GM23338 (cell line): ENCODE results near the gene ATF7. TPM values are rescaled to one million over a fixed set of nuclear protein-coding genes. Genes with fewer than 3 reads are reported as not detected.

Source experiments
- ATAC-seq: fragments of 200-7000 bp; cut with Tn5 transposase; 3 replicates; pipeline ENCODE4 v1.9.1; 2020
- DNase-seq: peaks from one replicate; pipeline ENCODE4 v3.0.0-alpha.2; 2015; ENCODE audit warnings: low spot score
- H2AFZ ChIP-seq: fragments of 200-600 bp; sonication (generic); 2 replicates; pipeline ENCODE4 v1.8.0; 2016; ENCODE audit warnings: antibody characterized with exemption, mild to moderate bottlenecking, moderate library complexity
- H3F3A ChIP-seq: fragments of 200-600 bp; sonication (generic); replicated peaks from 2 replicates; pipeline ENCODE4 v1.8.0; 2017; ENCODE audit warnings: antibody characterized with exemption, mixed run types, low read depth
- H3K27ac ChIP-seq: fragments of 200-600 bp; sonication (generic); 2 replicates; pipeline ENCODE4 v1.6.1; 2016; ENCODE audit warnings: low read depth
- H3K27me3 ChIP-seq: fragments of 200-600 bp; sonication (generic); 2 replicates; pipeline ENCODE4 v1.8.0; 2016; ENCODE audit warnings: mild to moderate bottlenecking, mixed run types, moderate library complexity; ENCODE audit not compliant: insufficient read depth
- H3K36me3 ChIP-seq: fragments of 200-600 bp; sonication (generic); 2 replicates; pipeline ENCODE4 v1.8.0; 2016; ENCODE audit warnings: mild to moderate bottlenecking; ENCODE audit not compliant: insufficient read depth
- H3K4me1 ChIP-seq: fragments of 200-600 bp; sonication (generic); 2 replicates; pipeline ENCODE4 v1.8.0; 2016; ENCODE audit warnings: mild to moderate bottlenecking, moderate library complexity; ENCODE audit not compliant: insufficient read depth
- H3K4me2 ChIP-seq: fragments of 200-600 bp; sonication (generic); 2 replicates; pipeline ENCODE4 v1.7.1; 2017; ENCODE audit warnings: mixed run types
- H3K4me3 ChIP-seq: fragments of 200-600 bp; sonication (generic); 2 replicates; pipeline ENCODE4 v1.6.1; 2016; ENCODE audit warnings: mixed run types
- H3K79me2 ChIP-seq: fragments of 200-600 bp; sonication (generic); replicated peaks from 2 replicates; pipeline ENCODE4 v1.8.0; 2017; ENCODE audit warnings: mild to moderate bottlenecking; ENCODE audit not compliant: insufficient read depth
- H3K9me2 ChIP-seq: fragments of 200-600 bp; sonication (generic); 2 replicates; pipeline ENCODE4 v1.8.0; 2017; ENCODE audit not compliant: insufficient read depth
- H4K20me1 ChIP-seq: fragments of 200-600 bp; sonication (generic); replicated peaks from 2 replicates; pipeline ENCODE4 v1.8.0; 2017; ENCODE audit warnings: mild to moderate bottlenecking; ENCODE audit not compliant: insufficient read depth
- H3K27ac Mint-ChIP-seq: 2 replicates; pipeline ENCODE4 v1.8.0; 2020; ENCODE audit warnings: inconsistent platforms, mild to moderate bottlenecking, moderate library complexity, mixed read lengths
- H3K27me3 Mint-ChIP-seq: 3 replicates; pipeline ENCODE4 v1.8.0; 2022; ENCODE audit warnings: low read depth, mild to moderate bottlenecking, moderate library complexity, mixed read lengths, inconsistent platforms; ENCODE audit not compliant: insufficient read depth, poor library complexity
- H3K36me3 Mint-ChIP-seq: 3 replicates; pipeline ENCODE4 v1.8.0; 2021; ENCODE audit warnings: low read depth, mild to moderate bottlenecking, inconsistent platforms, moderate library complexity, mixed read lengths
- H3K4me1 Mint-ChIP-seq: 3 replicates; pipeline ENCODE4 v1.8.0; 2020; ENCODE audit warnings: mild to moderate bottlenecking, inconsistent platforms, mixed read lengths
- H3K4me3 Mint-ChIP-seq: 3 replicates; pipeline ENCODE4 v1.8.0; 2021; ENCODE audit warnings: moderate library complexity, mild to moderate bottlenecking, inconsistent platforms, mixed read lengths
- H3K9me3 Mint-ChIP-seq: 3 replicates; pipeline ENCODE4 v1.8.0; 2020; ENCODE audit warnings: moderate library complexity, mild to moderate bottlenecking, inconsistent platforms, mixed read lengths
- CREB1 ChIP-seq: fragments of 250-450 bp; sonication (Bioruptor Pico); IDR thresholded peaks from 2 replicates; pipeline ENCODE4 v1.5.0; 2020; ENCODE audit warnings: low read depth, mild to moderate bottlenecking, moderate library complexity
- EZH2 ChIP-seq: fragments of 200-600 bp; sonication (generic); IDR thresholded peaks from one replicate; pipeline ENCODE4 v1.8.0; 2017; ENCODE audit warnings: antibody characterized with exemption, mild to moderate bottlenecking, low read depth; ENCODE audit not compliant: unreplicated experiment
- JUNB ChIP-seq: IDR thresholded peaks from one replicate; pipeline ENCODE4 v1.6.1; 2016; ENCODE audit warnings: antibody characterized with exemption; ENCODE audit not compliant: unreplicated experiment
- NANOG ChIP-seq: IDR thresholded peaks from 2 replicates; pipeline ENCODE4 v1.6.1; 2016; ENCODE audit warnings: antibody characterized with exemption, borderline replicate concordance
- POLR2AphosphoS5 ChIP-seq: IDR thresholded peaks from 2 replicates; pipeline ENCODE4 v1.6.1; 2016; ENCODE audit warnings: antibody characterized with exemption, low read depth
- STAT1 ChIP-seq: IDR thresholded peaks from one replicate; pipeline ENCODE4 v1.6.1; 2016; ENCODE audit warnings: antibody characterized with exemption; ENCODE audit not compliant: unreplicated experiment
- ZNF114 ChIP-seq: fragments of 250-450 bp; sonication (Bioruptor Pico); IDR thresholded peaks from 2 replicates; pipeline ENCODE4 v1.5.0; 2020; ENCODE audit warnings: mild to moderate bottlenecking, moderate library complexity
- ZNF331 ChIP-seq: fragments of 250-450 bp; sonication (Bioruptor Pico); IDR thresholded peaks from 2 replicates; pipeline ENCODE4 v1.5.0; 2020; ENCODE audit warnings: low read depth, mild to moderate bottlenecking, moderate library complexity
- polyA plus RNA-seq: library from polyadenylated mRNA; unstranded; fragments of >200 nt; fragmentation: Nextera tagmentation; extraction: Ambion mirVana; gene quantifications from 2 replicates; pipeline ENCODE4 v1.2.1, GENCODE V29; 2016
- total RNA-seq: library from RNA; depleted of rRNA; stranded (reverse); fragments of >200 nt; shearing (Covaris generic); gene quantifications from 2 replicates; pipeline ENCODE4 v1.2.3, GENCODE V29; 2014
- TF ChIP-seq, protein P1 (sequence below): fragments of 250-450 bp; sonication (Bioruptor Pico); IDR thresholded peaks from 2 replicates; pipeline ENCODE4 v1.5.0; 2020; ENCODE audit warnings: mild to moderate bottlenecking, moderate library complexity
- TF ChIP-seq, protein P2 (sequence below), 2 experiments: fragments of 200-600 bp in 1 of 2; sonication (generic) in 1 of 2; conservative IDR thresholded peaks; 2 replicates each; pipeline versions ENCODE4 v1.5.1 to v1.6.1; 2016 to 2017; ENCODE audit warnings: antibody characterized with exemption in 2 of 2, low read depth in 2 of 2, mild to moderate bottlenecking in 2 of 2, moderate library complexity in 1 of 2
- TF ChIP-seq, protein P3 (sequence below): IDR thresholded peaks from one replicate; pipeline ENCODE4 v1.6.1; 2018; ENCODE audit warnings: antibody characterized with exemption; ENCODE audit not compliant: unreplicated experiment

ATF7 gene
- total and polyA plus RNA-seq, 2 experiments from 2014 or later: 13.9 to 16.3 TPM

DNA sequence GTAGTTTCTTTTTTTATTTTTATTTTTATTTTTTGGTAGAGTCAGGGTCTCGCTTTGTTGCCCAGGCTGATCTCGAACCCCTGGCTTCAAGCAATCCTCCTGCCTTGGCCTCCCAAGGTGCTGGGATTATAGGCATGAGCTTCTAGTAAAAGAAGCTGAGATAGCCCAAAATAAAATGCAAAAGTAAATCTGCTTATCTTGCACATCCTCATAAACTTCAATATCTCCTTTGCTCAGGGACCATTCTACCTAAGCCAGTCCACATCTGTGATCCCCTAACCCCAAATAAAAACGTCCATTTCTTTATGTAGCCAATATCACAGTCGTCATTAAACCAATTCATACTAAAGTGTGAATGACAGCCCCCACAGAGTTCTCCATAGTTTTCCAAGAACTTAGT is 36.3 kb downstream of the ATF7 start:
- Histone ChIP-seq H3K36me3 (no peaks in the 10 kb centered on the region), H3K9me2 (no peaks in the 10 kb centered on the region), H3K27me3 (no peaks in the 10 kb centered on the region), H4K20me1 (peaks cover 10% of the 10 kb centered on the region; the same call in 1 of the 2 replicates), H3F3A (no peaks in the 10 kb centered on the region), H2AFZ (no peak overlapping the region), H3K4me2 (no peak overlapping the region), H3K4me1 (peaks cover 7% of the 10 kb centered on the region; the same call in 1 of the 2 replicates), H3K4me3 (no peak overlapping the region), H3K79me2 (peaks cover 6% of the 10 kb centered on the region; the same call in 1 of the 2 replicates), H3K27ac (no peak overlapping the region)
- TF ChIP-seq NANOG (no peak), STAT1 (no peak), CREB1 (CRISPR knock-in tag) (no peak), ZNF331 (no peak), EZH2 (no peak), POLR2AphosphoS5 (no peak), JUNB (no peak), ZNF114 (no peak)
- TF ChIP-seq, protein P1, sequence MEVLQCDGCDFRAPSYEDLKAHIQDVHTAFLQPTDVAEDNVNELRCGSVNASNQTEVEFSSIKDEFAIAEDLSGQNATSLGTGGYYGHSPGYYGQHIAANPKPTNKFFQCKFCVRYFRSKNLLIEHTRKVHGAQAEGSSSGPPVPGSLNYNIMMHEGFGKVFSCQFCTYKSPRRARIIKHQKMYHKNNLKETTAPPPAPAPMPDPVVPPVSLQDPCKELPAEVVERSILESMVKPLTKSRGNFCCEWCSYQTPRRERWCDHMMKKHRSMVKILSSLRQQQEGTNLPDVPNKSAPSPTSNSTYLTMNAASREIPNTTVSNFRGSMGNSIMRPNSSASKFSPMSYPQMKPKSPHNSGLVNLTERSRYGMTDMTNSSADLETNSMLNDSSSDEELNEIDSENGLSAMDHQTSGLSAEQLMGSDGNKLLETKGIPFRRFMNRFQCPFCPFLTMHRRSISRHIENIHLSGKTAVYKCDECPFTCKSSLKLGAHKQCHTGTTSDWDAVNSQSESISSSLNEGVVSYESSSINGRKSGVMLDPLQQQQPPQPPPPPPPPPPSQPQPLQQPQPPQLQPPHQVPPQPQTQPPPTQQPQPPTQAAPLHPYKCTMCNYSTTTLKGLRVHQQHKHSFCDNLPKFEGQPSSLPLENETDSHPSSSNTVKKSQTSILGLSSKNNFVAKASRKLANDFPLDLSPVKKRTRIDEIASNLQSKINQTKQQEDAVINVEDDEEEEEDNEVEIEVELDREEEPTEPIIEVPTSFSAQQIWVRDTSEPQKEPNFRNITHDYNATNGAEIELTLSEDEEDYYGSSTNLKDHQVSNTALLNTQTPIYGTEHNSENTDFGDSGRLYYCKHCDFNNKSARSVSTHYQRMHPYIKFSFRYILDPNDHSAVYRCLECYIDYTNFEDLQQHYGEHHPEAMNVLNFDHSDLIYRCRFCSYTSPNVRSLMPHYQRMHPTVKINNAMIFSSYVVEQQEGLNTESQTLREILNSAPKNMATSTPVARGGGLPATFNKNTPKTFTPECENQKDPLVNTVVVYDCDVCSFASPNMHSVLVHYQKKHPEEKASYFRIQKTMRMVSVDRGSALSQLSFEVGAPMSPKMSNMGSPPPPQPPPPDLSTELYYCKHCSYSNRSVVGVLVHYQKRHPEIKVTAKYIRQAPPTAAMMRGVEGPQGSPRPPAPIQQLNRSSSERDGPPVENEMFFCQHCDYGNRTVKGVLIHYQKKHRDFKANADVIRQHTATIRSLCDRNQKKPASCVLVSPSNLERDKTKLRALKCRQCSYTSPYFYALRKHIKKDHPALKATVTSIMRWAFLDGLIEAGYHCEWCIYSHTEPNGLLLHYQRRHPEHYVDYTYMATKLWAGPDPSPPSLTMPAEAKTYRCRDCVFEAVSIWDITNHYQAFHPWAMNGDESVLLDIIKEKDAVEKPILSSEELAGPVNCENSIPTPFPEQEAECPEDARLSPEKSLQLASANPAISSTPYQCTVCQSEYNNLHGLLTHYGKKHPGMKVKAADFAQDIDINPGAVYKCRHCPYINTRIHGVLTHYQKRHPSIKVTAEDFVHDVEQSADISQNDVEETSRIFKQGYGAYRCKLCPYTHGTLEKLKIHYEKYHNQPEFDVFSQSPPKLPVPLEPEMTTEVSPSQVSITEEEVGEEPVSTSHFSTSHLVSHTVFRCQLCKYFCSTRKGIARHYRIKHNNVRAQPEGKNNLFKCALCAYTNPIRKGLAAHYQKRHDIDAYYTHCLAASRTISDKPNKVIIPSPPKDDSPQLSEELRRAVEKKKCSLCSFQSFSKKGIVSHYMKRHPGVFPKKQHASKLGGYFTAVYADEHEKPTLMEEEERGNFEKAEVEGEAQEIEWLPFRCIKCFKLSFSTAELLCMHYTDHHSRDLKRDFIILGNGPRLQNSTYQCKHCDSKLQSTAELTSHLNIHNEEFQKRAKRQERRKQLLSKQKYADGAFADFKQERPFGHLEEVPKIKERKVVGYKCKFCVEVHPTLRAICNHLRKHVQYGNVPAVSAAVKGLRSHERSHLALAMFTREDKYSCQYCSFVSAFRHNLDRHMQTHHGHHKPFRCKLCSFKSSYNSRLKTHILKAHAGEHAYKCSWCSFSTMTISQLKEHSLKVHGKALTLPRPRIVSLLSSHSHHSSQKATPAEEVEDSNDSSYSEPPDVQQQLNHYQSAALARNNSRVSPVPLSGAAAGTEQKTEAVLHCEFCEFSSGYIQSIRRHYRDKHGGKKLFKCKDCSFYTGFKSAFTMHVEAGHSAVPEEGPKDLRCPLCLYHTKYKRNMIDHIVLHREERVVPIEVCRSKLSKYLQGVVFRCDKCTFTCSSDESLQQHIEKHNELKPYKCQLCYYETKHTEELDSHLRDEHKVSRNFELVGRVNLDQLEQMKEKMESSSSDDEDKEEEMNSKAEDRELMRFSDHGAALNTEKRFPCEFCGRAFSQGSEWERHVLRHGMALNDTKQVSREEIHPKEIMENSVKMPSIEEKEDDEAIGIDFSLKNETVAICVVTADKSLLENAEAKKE (CRISPR knock-in tag): no peak
- TF ChIP-seq, protein P2, sequence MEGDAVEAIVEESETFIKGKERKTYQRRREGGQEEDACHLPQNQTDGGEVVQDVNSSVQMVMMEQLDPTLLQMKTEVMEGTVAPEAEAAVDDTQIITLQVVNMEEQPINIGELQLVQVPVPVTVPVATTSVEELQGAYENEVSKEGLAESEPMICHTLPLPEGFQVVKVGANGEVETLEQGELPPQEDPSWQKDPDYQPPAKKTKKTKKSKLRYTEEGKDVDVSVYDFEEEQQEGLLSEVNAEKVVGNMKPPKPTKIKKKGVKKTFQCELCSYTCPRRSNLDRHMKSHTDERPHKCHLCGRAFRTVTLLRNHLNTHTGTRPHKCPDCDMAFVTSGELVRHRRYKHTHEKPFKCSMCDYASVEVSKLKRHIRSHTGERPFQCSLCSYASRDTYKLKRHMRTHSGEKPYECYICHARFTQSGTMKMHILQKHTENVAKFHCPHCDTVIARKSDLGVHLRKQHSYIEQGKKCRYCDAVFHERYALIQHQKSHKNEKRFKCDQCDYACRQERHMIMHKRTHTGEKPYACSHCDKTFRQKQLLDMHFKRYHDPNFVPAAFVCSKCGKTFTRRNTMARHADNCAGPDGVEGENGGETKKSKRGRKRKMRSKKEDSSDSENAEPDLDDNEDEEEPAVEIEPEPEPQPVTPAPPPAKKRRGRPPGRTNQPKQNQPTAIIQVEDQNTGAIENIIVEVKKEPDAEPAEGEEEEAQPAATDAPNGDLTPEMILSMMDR (conservative IDR thresholded peaks at IDR 0.05; ENCODE audit: low read depth in 2 of 2): no peak
- TF ChIP-seq, protein P3, sequence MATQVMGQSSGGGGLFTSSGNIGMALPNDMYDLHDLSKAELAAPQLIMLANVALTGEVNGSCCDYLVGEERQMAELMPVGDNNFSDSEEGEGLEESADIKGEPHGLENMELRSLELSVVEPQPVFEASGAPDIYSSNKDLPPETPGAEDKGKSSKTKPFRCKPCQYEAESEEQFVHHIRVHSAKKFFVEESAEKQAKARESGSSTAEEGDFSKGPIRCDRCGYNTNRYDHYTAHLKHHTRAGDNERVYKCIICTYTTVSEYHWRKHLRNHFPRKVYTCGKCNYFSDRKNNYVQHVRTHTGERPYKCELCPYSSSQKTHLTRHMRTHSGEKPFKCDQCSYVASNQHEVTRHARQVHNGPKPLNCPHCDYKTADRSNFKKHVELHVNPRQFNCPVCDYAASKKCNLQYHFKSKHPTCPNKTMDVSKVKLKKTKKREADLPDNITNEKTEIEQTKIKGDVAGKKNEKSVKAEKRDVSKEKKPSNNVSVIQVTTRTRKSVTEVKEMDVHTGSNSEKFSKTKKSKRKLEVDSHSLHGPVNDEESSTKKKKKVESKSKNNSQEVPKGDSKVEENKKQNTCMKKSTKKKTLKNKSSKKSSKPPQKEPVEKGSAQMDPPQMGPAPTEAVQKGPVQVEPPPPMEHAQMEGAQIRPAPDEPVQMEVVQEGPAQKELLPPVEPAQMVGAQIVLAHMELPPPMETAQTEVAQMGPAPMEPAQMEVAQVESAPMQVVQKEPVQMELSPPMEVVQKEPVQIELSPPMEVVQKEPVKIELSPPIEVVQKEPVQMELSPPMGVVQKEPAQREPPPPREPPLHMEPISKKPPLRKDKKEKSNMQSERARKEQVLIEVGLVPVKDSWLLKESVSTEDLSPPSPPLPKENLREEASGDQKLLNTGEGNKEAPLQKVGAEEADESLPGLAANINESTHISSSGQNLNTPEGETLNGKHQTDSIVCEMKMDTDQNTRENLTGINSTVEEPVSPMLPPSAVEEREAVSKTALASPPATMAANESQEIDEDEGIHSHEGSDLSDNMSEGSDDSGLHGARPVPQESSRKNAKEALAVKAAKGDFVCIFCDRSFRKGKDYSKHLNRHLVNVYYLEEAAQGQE: no peak
- no peak overlapping the region for H3K4me3 Mint-ChIP-seq
- ATAC-seq (no peak), DNase-seq (no peak)
- peaks cover 1% of the 10 kb centered on the region for H3K27me3 Mint-ChIP-seq
- H3K36me3 Mint-ChIP-seq: no peaks in the 10 kb centered on the region
- no peaks in the 10 kb centered on the region for H3K9me3 Mint-ChIP-seq
- peaks cover 18% of the 10 kb centered on the region for H3K4me1 Mint-ChIP-seq
- H3K27ac Mint-ChIP-seq: no peak overlapping the region
